Measurements from ENCODE around the gene GAPDH. TPM values are rescaled to one million over a fixed set of nuclear protein-coding genes. Genes with fewer than 3 reads are reported as not detected.
A peak's percentile ranks its signal among the peaks of the same experiment; 100 is the strongest.
"Not testable (repeated sequence)": the region's sequence is repeated elsewhere in the genome, so short reads cannot be mapped to it uniquely, and the experiment has no call there.

The GAPDH gene
- total RNA-seq, 2 donors from 2014 or later: 2,037 to 2,666 TPM

GRCh38 chr12:6575648-6576047 lies 41.3 kb downstream of the GAPDH start:
- intact Hi-C loops (cut with DNase I): no loop called here
- DNase-seq (ENCODE audit: low spot score): peak; percentile 5

GRCh38 chr12:6582196-6582595 lies 47.9 kb downstream of the GAPDH start:
- peak; percentile 20 for DNase-seq (ENCODE audit: low spot score)
- intact Hi-C loops (cut with DNase I): no loop called here

- peak; percentile 7 for DNase-seq (ENCODE audit: low spot score)
- intact Hi-C loops (cut with DNase I): no loop called here
These were observed 48.6 kb downstream of the GAPDH start for GRCh38 chr12:6582959-6583358.

GRCh38 chr12:6584293-6584692 lies 50.0 kb downstream of the GAPDH start:
- intact Hi-C loops (cut with DNase I): no loop called here
- peak; percentile 38 for DNase-seq (ENCODE audit: low spot score)

- intact Hi-C loops (cut with DNase I): not testable (repeated sequence)
- DNase-seq (ENCODE audit: low spot score): peak; percentile 18
These were observed 52.3 kb downstream of the GAPDH start for GRCh38 chr12:6586569-6586968.

Other genes with a start within 250 kb of the GAPDH start
- under 1 TPM in 1 of 2 donors, not detected in 1; 0.51 TPM for gene PLEKHG6, start 223.8 kb upstream of the GAPDH start, total RNA-seq
- 100 to 1,000 TPM; 190 to 194 TPM for gene TNFRSF1A, start 192.4 kb upstream of the GAPDH start, total RNA-seq
- 1 to 10 TPM; 1.9 to 3.3 TPM for gene SCNN1A, start 159.0 kb upstream of the GAPDH start, total RNA-seq
- 10 to 100 TPM; 86.4 to 92.5 TPM for gene LTBR, start 150.4 kb upstream of the GAPDH start, total RNA-seq
- under 1 TPM; 0.42 to 0.43 TPM for gene CD27, start 89.6 kb upstream of the GAPDH start, total RNA-seq
- gene TAPBPL, start 82.5 kb upstream of the GAPDH start, total RNA-seq: 10 to 100 TPM; 15.3 to 20.6 TPM
- 10 to 100 TPM in 1 of 2 donors, 1 to 10 TPM in 1; 6.2 to 11.1 TPM for gene VAMP1, start 63.8 kb upstream of the GAPDH start, total RNA-seq
- gene MRPL51, start 41.3 kb upstream of the GAPDH start, total RNA-seq: 100 to 1,000 TPM in 1 of 2 donors, 10 to 100 TPM in 1; 90.1 to 102 TPM
- gene NCAPD2, start 40.4 kb upstream of the GAPDH start, total RNA-seq: 10 to 100 TPM; 14.4 to 16.3 TPM
- gene IFFO1, start 21.5 kb downstream of the GAPDH start, total RNA-seq: 10 to 100 TPM; 26.4 to 33.0 TPM
- 10 to 100 TPM; 18.6 to 27.1 TPM for gene NOP2, start 33.8 kb downstream of the GAPDH start, total RNA-seq
- 100 to 1,000 TPM; 160 to 169 TPM for gene CHD4, start 72.9 kb downstream of the GAPDH start, total RNA-seq
- gene LPAR5, start 101.4 kb downstream of the GAPDH start, total RNA-seq: 1 to 10 TPM; 2.3 to 3.3 TPM
- gene ACRBP, start 112.9 kb downstream of the GAPDH start, total RNA-seq: 1 to 10 TPM; 1.3 to 2.2 TPM
- gene ING4, start 128.6 kb downstream of the GAPDH start, total RNA-seq: 10 to 100 TPM; 23.0 to 25.9 TPM
- 10 to 100 TPM; 35.6 to 40.1 TPM for gene ZNF384, start 154.9 kb downstream of the GAPDH start, total RNA-seq
- under 1 TPM in 1 of 2 donors, not detected in 1; 0.69 TPM for gene PIANP, start 166.3 kb downstream of the GAPDH start, total RNA-seq
- gene COPS7A, start 189.5 kb downstream of the GAPDH start, total RNA-seq: 10 to 100 TPM; 46.0 to 54.5 TPM
- gene MLF2, start 218.6 kb downstream of the GAPDH start, total RNA-seq: 100 to 1,000 TPM; 106 to 145 TPM
- 100 to 1,000 TPM; 373 to 398 TPM for gene PTMS, start 231.8 kb downstream of the GAPDH start, total RNA-seq
- gene LAG3, start 238.0 kb downstream of the GAPDH start, total RNA-seq: 1 to 10 TPM in 1 of 2 donors, under 1 TPM in 1; 0.57 to 1.2 TPM